Endothelial cell of umbilical vein (primary cell): ENCODE measurements around the gene FES. TPM values are rescaled to one million over a fixed set of nuclear protein-coding genes. Genes with fewer than 3 reads are reported as not detected.

Experiments used
- BruUV-seq: library from RNA; stranded (reverse); fragments of 400-500 nt; replicated peaks from 2 replicates; lab custom pipeline; 2021; lab: Mats Ljungman, UMichigan
- CTCF ChIA-PET: fragments of 300-600, 350-600 bp; sonication (Branson Sonifier 250); formaldehyde crosslinking; loops from one replicate; lab custom pipeline; 2021; ENCODE audit warnings: antibody characterized with exemption, inconsistent platforms; lab: Charles Lee
- POLR2A ChIA-PET: fragments of 300-600, 350-600 bp; sonication (Branson Sonifier 250); formaldehyde crosslinking; loops from one replicate; lab custom pipeline; 2021; ENCODE audit warnings: antibody characterized with exemption, inconsistent platforms; lab: Charles Lee
- DNase-seq: peaks from one replicate; pipeline ENCODE4 v3.0.0-alpha.2; 2011; ENCODE audit warnings: low read depth, low spot score
- FAIRE-seq: peaks from 2 replicates; lab custom pipeline; 2011; peaks lifted over from hg19 to GRCh38; lab: Jason Lieb, UNC
- H2AFZ ChIP-seq: 2 replicates; pipeline ENCODE4 v1.6.0; 2012; ENCODE audit warnings: low read depth, low read length, control low read depth, inconsistent platforms
- H3K27ac ChIP-seq: 2 replicates; pipeline ENCODE4 v1.5.1; 2011; ENCODE audit warnings: low read depth, mild to moderate bottlenecking, control low read depth, low read length, moderate library complexity; ENCODE audit not compliant: insufficient read depth
- H3K27me3 ChIP-seq, 2 experiments: 2 replicates each; pipeline versions ENCODE4 v1.6.0 to v1.6.1; 2011; ENCODE audit warnings: low read length in 2 of 2, mixed read lengths in 1 of 2; ENCODE audit not compliant: control insufficient read depth in 2 of 2, insufficient read depth in 2 of 2
- H3K36me3 ChIP-seq, 2 experiments: 2 replicates in 1 of 2; 3 replicates in 1 of 2; pipeline ENCODE4 v1.5.1; 2011; ENCODE audit warnings: low read length in 2 of 2, mild to moderate bottlenecking in 1 of 2, moderate library complexity in 1 of 2; ENCODE audit not compliant: control insufficient read depth in 2 of 2, insufficient read depth in 2 of 2; ENCODE audit errors: extremely low read depth in 1 of 2
- H3K4me1 ChIP-seq: 3 replicates; pipeline ENCODE4 v1.5.1; 2011; ENCODE audit warnings: mild to moderate bottlenecking, low read length; ENCODE audit not compliant: control insufficient read depth, insufficient read depth; ENCODE audit errors: extremely low read depth
- H3K4me2 ChIP-seq: 2 replicates; pipeline ENCODE4 v1.6.1; 2011; ENCODE audit warnings: low read length, control low read depth, mixed read lengths; ENCODE audit not compliant: insufficient read depth
- H3K4me3 ChIP-seq, 3 experiments: fragments of 200-600 bp in 1 of 3; sonication (generic), shearing (Covaris generic) in 1 of 3; replicated peaks in 1 of 3; 2 replicates each; pipeline ENCODE4 v1.5.1; 2011 to 2016; ENCODE audit warnings: control low read depth in 3 of 3, low read length in 3 of 3, mild to moderate bottlenecking in 2 of 3, inconsistent platforms in 1 of 3, low read depth in 1 of 3, moderate library complexity in 1 of 3; ENCODE audit not compliant: insufficient read depth in 1 of 3
- H3K79me2 ChIP-seq: 2 replicates; pipeline ENCODE4 v1.6.0; 2012; ENCODE audit warnings: low read length, inconsistent platforms; ENCODE audit not compliant: control insufficient read depth, insufficient read depth
- H3K9ac ChIP-seq: replicated peaks from 2 replicates; pipeline ENCODE3; 2011; ENCODE audit warnings: low read length, control low read depth; ENCODE audit not compliant: insufficient read depth; ENCODE audit errors: extremely low read depth
- H3K9me1 ChIP-seq: replicated peaks from 3 replicates; pipeline ENCODE4 v1.6.0; 2011; ENCODE audit warnings: mild to moderate bottlenecking, low read length; ENCODE audit not compliant: control insufficient read depth, insufficient read depth; ENCODE audit errors: extremely low read depth
- H3K9me3 ChIP-seq: replicated peaks from 2 replicates; pipeline ENCODE4 v1.5.1; 2012; ENCODE audit warnings: low read length, inconsistent platforms; ENCODE audit not compliant: control insufficient read depth, insufficient read depth
- H4K20me1 ChIP-seq: replicated peaks from 2 replicates; pipeline ENCODE3; 2011; ENCODE audit warnings: mild to moderate bottlenecking, low read length; ENCODE audit not compliant: control insufficient read depth, insufficient read depth; ENCODE audit errors: extremely low read depth
- EZH2 ChIP-seq: IDR thresholded peaks from 2 replicates; pipeline ENCODE4 v1.6.1; 2012; ENCODE audit warnings: borderline replicate concordance, low read depth, mild to moderate bottlenecking, moderate library complexity, low read length, inconsistent platforms; ENCODE audit not compliant: severe bottlenecking
- FOS ChIP-seq: IDR thresholded peaks from 2 replicates; pipeline ENCODE4 v1.6.1; 2011; ENCODE audit warnings: mild to moderate bottlenecking, low read length, moderate library complexity, borderline replicate concordance; ENCODE audit not compliant: insufficient read depth
- GATA2 ChIP-seq: IDR thresholded peaks from 2 replicates; pipeline ENCODE4 v1.7.0; 2011; ENCODE audit warnings: low read depth, mild to moderate bottlenecking, moderate library complexity, mixed read lengths, low read length; ENCODE audit not compliant: insufficient read length, insufficient read depth
- JUN ChIP-seq: IDR thresholded peaks from 2 replicates; pipeline ENCODE4 v1.6.1; 2011; ENCODE audit warnings: borderline replicate concordance, low read depth; ENCODE audit not compliant: insufficient read length, insufficient read depth
- MAX ChIP-seq: IDR thresholded peaks from 2 replicates; pipeline ENCODE4 v1.6.1; 2011; ENCODE audit not compliant: insufficient read depth, insufficient read length
- MYC ChIP-seq: IDR thresholded peaks from one replicate; pipeline ENCODE4 v1.6.1; 2011; ENCODE audit warnings: mild to moderate bottlenecking, low read depth, low read length
- POLR2A ChIP-seq: IDR thresholded peaks from 2 replicates; pipeline ENCODE4 v1.6.1; 2012; ENCODE audit warnings: low read depth, mild to moderate bottlenecking, control low read depth, low read length
- POLR2AphosphoS5 ChIP-seq: IDR thresholded peaks from 2 replicates; pipeline ENCODE4 v1.6.1; 2012; ENCODE audit warnings: low read depth, mild to moderate bottlenecking, control low read depth, low read length, moderate library complexity; ENCODE audit not compliant: insufficient read depth
- dilution Hi-C: fragments of 300-500 bp; cut with MboI; formaldehyde crosslinking; loops from one replicate; pipeline ENCODE4 v1.15.0; 2019; ENCODE audit warnings: low sequenced_read_pairs; ENCODE audit not compliant: extremely low pct_ligation_motif_present
- intact Hi-C: fragments of 100-400 bp; cut with micrococcal nuclease; formaldehyde crosslinking; loops from one replicate; pipeline ENCODE4 v1.10.0; 2022
- polyA plus RNA-seq, 4 experiments: library from polyadenylated mRNA; depleted of rRNA in 3 of 4; stranded (reverse) in 3 of 4; unstranded in 1 of 4; fragments of >200 nt; gene quantifications; 2 replicates each; pipeline versions ENCODE4 v1.2.1 to v1.2.3, GENCODE V29; 2011 to 2012; ENCODE audit warnings: missing spikeins in 1 of 4
- total RNA-seq: library from RNA; stranded (reverse); gene quantifications from 2 replicates; pipeline ENCODE4 v1.2.3, GENCODE V29; 2021
- TF ChIP-seq, protein P1 (sequence below), 2 donors: IDR thresholded peaks; 1 replicate in 1 of 2; 2 replicates in 1 of 2; pipeline ENCODE4 v1.5.1; 2011; ENCODE audit warnings: low read length in 2 of 2, mild to moderate bottlenecking in 2 of 2, moderate library complexity in 2 of 2, control low read depth in 1 of 2, inconsistent platforms in 1 of 2, low read depth in 1 of 2; ENCODE audit not compliant: insufficient read depth in 1 of 2; ENCODE audit errors: extremely low read depth in 1 of 2

FES gene
- total and polyA plus RNA-seq, 2 donors (not counting 3 experiments of a cell fraction or from before 2014, with no cell fraction given) = 41.5 to 58.1 TPM

- no peaks in the 10 kb centered on the region for H3K27me3 ChIP-seq
- peaks cover 28% of the 10 kb centered on the region for H3K79me2 ChIP-seq
- H3K27ac ChIP-seq = no peak overlapping the region
- no peaks in the 10 kb centered on the region for H4K20me1 ChIP-seq
- POLR2A ChIA-PET = no interaction called here
- DNase-seq (no peak), FAIRE-seq (no peak)
- no peak overlapping the region for H3K9ac ChIP-seq
- CTCF ChIA-PET = no interaction called here
- no peaks in the 10 kb centered on the region for H3K9me1 ChIP-seq
- no peak overlapping the region for H3K4me2 ChIP-seq
- dilution Hi-C loops (no loop called here), intact Hi-C loops (no loop called here)
- H3K36me3 ChIP-seq = peaks cover 15 to 51% of the 10 kb centered on the region in 2 experiments
- H3K4me3 ChIP-seq = no peak overlapping the region
- peaks cover 15% of the 10 kb centered on the region for H3K4me1 ChIP-seq
- BruUV-seq = no TSS peak
- TF ChIP-seq EZH2 (no peak), JUN (no peak), POLR2AphosphoS5 (no peak), MAX (no peak), GATA2 (no peak), POLR2A (no peak), FOS (no peak), MYC (no peak)
- TF ChIP-seq, protein P1, sequence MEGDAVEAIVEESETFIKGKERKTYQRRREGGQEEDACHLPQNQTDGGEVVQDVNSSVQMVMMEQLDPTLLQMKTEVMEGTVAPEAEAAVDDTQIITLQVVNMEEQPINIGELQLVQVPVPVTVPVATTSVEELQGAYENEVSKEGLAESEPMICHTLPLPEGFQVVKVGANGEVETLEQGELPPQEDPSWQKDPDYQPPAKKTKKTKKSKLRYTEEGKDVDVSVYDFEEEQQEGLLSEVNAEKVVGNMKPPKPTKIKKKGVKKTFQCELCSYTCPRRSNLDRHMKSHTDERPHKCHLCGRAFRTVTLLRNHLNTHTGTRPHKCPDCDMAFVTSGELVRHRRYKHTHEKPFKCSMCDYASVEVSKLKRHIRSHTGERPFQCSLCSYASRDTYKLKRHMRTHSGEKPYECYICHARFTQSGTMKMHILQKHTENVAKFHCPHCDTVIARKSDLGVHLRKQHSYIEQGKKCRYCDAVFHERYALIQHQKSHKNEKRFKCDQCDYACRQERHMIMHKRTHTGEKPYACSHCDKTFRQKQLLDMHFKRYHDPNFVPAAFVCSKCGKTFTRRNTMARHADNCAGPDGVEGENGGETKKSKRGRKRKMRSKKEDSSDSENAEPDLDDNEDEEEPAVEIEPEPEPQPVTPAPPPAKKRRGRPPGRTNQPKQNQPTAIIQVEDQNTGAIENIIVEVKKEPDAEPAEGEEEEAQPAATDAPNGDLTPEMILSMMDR (IDR thresholded peaks at IDR 0.05; ENCODE audit: extremely low read depth in 1 of 2, insufficient read depth in 1 of 2, low read depth in 1 of 2, low read length in 2 of 2) = no peak
- no peak overlapping the region for H2AFZ ChIP-seq
- H3K9me3 ChIP-seq = no peaks in the 10 kb centered on the region
Measured at GRCh38 chr15:90877996-90878395, 6.3 kb upstream of the FES start.
